H9 (cell line): Measurements from ENCODE around the gene PLXNA2. TPM values are rescaled to one million over a fixed set of nuclear protein-coding genes. Genes with fewer than 3 reads are reported as not detected.

Experiments used
- DNase-seq: peaks from one replicate; pipeline ENCODE4 v3.0.0-alpha.2; 2017
- H2AFZ ChIP-seq: one replicate; pipeline ENCODE4 v1.6.1; 2013; ENCODE audit warnings: mild to moderate bottlenecking, low read length, control low read depth, moderate library complexity
- H2AK5ac ChIP-seq: 2 replicates; pipeline ENCODE4 v1.6.1; 2013; ENCODE audit warnings: low read length, control low read depth, mixed read lengths; ENCODE audit not compliant: insufficient read length
- H2BK120ac ChIP-seq: one replicate; pipeline ENCODE4 v1.6.1; 2013; ENCODE audit warnings: low read depth, mild to moderate bottlenecking, low read length, control low read depth, inconsistent platforms; ENCODE audit not compliant: poor library complexity, severe bottlenecking
- H2BK12ac ChIP-seq: 2 replicates; pipeline ENCODE4 v1.6.1; 2013; ENCODE audit warnings: low read length, control low read depth, mixed read lengths, low read depth; ENCODE audit not compliant: insufficient read length
- H2BK15ac ChIP-seq: 2 replicates; pipeline ENCODE4 v1.6.1; 2013; ENCODE audit warnings: low read depth, low read length, control low read depth
- H2BK20ac ChIP-seq: one replicate; pipeline ENCODE4 v1.6.1; 2013; ENCODE audit warnings: low read depth, mild to moderate bottlenecking, low read length, control low read depth, inconsistent platforms; ENCODE audit not compliant: poor library complexity, severe bottlenecking
- H2BK5ac ChIP-seq: 2 replicates; pipeline ENCODE4 v1.6.1; 2013; ENCODE audit warnings: low read length, control low read depth, mixed read lengths; ENCODE audit not compliant: insufficient read length
- H3K14ac ChIP-seq: 2 replicates; pipeline ENCODE4 v1.6.1; 2013; ENCODE audit warnings: low read length, control low read depth; ENCODE audit not compliant: insufficient read depth
- H3K18ac ChIP-seq: 2 replicates; pipeline ENCODE4 v1.6.1; 2013; ENCODE audit warnings: low read depth, mild to moderate bottlenecking, mixed read lengths, low read length, control low read depth; ENCODE audit not compliant: insufficient read length
- H3K23ac ChIP-seq: 2 replicates; pipeline ENCODE4 v1.6.1; 2013; ENCODE audit warnings: low read length, control low read depth, mixed read lengths, low read depth; ENCODE audit not compliant: insufficient read length
- H3K23me2 ChIP-seq: 2 replicates; pipeline ENCODE4 v1.6.1; 2013; ENCODE audit warnings: low read depth, mild to moderate bottlenecking, mixed read lengths, low read length, control low read depth; ENCODE audit not compliant: insufficient read length, poor library complexity, severe bottlenecking
- H3K27ac ChIP-seq: 2 replicates; pipeline ENCODE4 v1.5.1; 2013; ENCODE audit warnings: low read length, control low read depth, mixed read lengths, low read depth; ENCODE audit not compliant: insufficient read length
- H3K27me3 ChIP-seq: 2 replicates; pipeline ENCODE4 v1.6.1; 2013; ENCODE audit warnings: low read length, control low read depth, inconsistent platforms; ENCODE audit not compliant: insufficient read depth
- H3K4ac ChIP-seq: 2 replicates; pipeline ENCODE4 v1.6.1; 2013; ENCODE audit warnings: low read depth, mild to moderate bottlenecking, control low read depth, inconsistent platforms, low read length, moderate library complexity
- H3K4me1 ChIP-seq: 2 replicates; pipeline ENCODE4 v1.6.1; 2013; ENCODE audit warnings: low read length, control low read depth, inconsistent platforms; ENCODE audit not compliant: insufficient read depth
- H3K4me2 ChIP-seq: 2 replicates; pipeline ENCODE4 v1.6.1; 2013; ENCODE audit warnings: low read length, control low read depth, mixed read lengths; ENCODE audit not compliant: insufficient read length, insufficient read depth
- H3K56ac ChIP-seq: 2 replicates; pipeline ENCODE4 v1.6.1; 2013; ENCODE audit warnings: low read depth, mild to moderate bottlenecking, mixed read lengths, low read length, control low read depth; ENCODE audit not compliant: insufficient read length
- H3K79me1 ChIP-seq: 2 replicates; pipeline ENCODE4 v1.6.1; 2013; ENCODE audit warnings: low read depth, mild to moderate bottlenecking, moderate library complexity, low read length, control low read depth, inconsistent platforms; ENCODE audit not compliant: insufficient read depth, poor library complexity, severe bottlenecking
- H3K79me2 ChIP-seq: 2 replicates; pipeline ENCODE4 v1.6.1; 2013; ENCODE audit warnings: low read length, control low read depth, inconsistent platforms; ENCODE audit not compliant: insufficient read depth
- H3K9ac ChIP-seq: 2 replicates; pipeline ENCODE4 v1.6.1; 2013; ENCODE audit warnings: low read length, control low read depth, mixed read lengths; ENCODE audit not compliant: insufficient read length; ENCODE audit errors: extremely low read depth
- H3K9me3 ChIP-seq: one replicate; pipeline ENCODE4 v1.6.1; 2013; ENCODE audit warnings: low read depth, low read length, inconsistent platforms; ENCODE audit not compliant: control insufficient read depth
- H3T11ph ChIP-seq: one replicate; pipeline ENCODE4 v1.6.1; 2013; ENCODE audit warnings: mild to moderate bottlenecking, low read length, control low read depth, inconsistent platforms
- H4K20me1 ChIP-seq: one replicate; pipeline ENCODE4 v1.6.1; 2013; ENCODE audit not compliant: control insufficient read depth, insufficient read length, insufficient read depth
- H4K5ac ChIP-seq: 2 replicates; pipeline ENCODE4 v1.6.1; 2013; ENCODE audit warnings: low read depth, mild to moderate bottlenecking, mixed read lengths, low read length, control low read depth; ENCODE audit not compliant: insufficient read length
- H4K8ac ChIP-seq: replicated peaks from 2 replicates; pipeline ENCODE4 v1.6.1; 2013; ENCODE audit warnings: low read length, control low read depth, mixed read lengths, low read depth; ENCODE audit not compliant: insufficient read length
- H4K91ac ChIP-seq: 2 replicates; pipeline ENCODE4 v1.6.1; 2013; ENCODE audit warnings: low read depth, mild to moderate bottlenecking, moderate library complexity, mixed read lengths, low read length, control low read depth; ENCODE audit not compliant: insufficient read length
- H3K27ac Mint-ChIP-seq, 3 experiments: 2 replicates in 2 of 3; 3 replicates in 1 of 3; pipeline ENCODE4 v1.8.0; 2020 to 2021; ENCODE audit warnings: mixed read lengths in 3 of 3, mild to moderate bottlenecking in 1 of 3, moderate library complexity in 1 of 3
- H3K27me3 Mint-ChIP-seq: 2 replicates; pipeline ENCODE4 v1.8.0; 2021; ENCODE audit warnings: low read depth, mild to moderate bottlenecking, moderate library complexity, mixed read lengths
- H3K36me3 Mint-ChIP-seq, 3 experiments: 2 replicates in 2 of 3; 3 replicates in 1 of 3; pipeline ENCODE4 v1.8.0; 2020 to 2021; ENCODE audit warnings: low read depth in 3 of 3, mixed read lengths in 3 of 3; ENCODE audit not compliant: insufficient read depth in 1 of 3
- H3K4me1 Mint-ChIP-seq, 2 experiments: 2 replicates each; pipeline ENCODE4 v1.8.0; 2020; ENCODE audit warnings: mixed read lengths in 2 of 2
- H3K4me3 Mint-ChIP-seq, 2 experiments: 2 replicates in 1 of 2; 3 replicates in 1 of 2; pipeline ENCODE4 v1.8.0; 2020 to 2021; ENCODE audit warnings: mild to moderate bottlenecking in 2 of 2, mixed read lengths in 2 of 2, moderate library complexity in 1 of 2
- H3K9me3 Mint-ChIP-seq, 2 experiments: 2 replicates in 1 of 2; 3 replicates in 1 of 2; pipeline ENCODE4 v1.8.0; 2020; ENCODE audit warnings: mild to moderate bottlenecking in 2 of 2, mixed read lengths in 2 of 2, moderate library complexity in 1 of 2
- CTCF ChIP-seq: fragments of 200-600 bp; sonication (generic); conservative IDR thresholded peaks from 3 replicates; pipeline ENCODE4 v1.8.0; 2021; ENCODE audit warnings: antibody characterized with exemption, mild to moderate bottlenecking
- WGBS: extraction: QIAGEN DNeasy Blood & Tissue Kit; methylation state at CpG from one replicate; pipeline ENCODE4 v1.1.7; 2013; ENCODE audit warnings: missing lambda C conversion rate, low lambda C conversion rate, mixed read lengths; ENCODE audit not compliant: insufficient read length; ENCODE audit errors: extremely low coverage; 5-methylcytosine and 5-hydroxymethylcytosine counted together
- total RNA-seq: library from RNA; stranded (reverse); gene quantifications from 2 replicates; pipeline ENCODE4 v1.2.1, GENCODE V29; 2021

The PLXNA2 gene
- total RNA-seq, 1 experiment from 2014 or later, result 0.57 TPM

- no peak for DNase-seq
Observed at GRCh38 chr1:208002078-208002477, 242.1 kb downstream of the PLXNA2 start.

More at GRCh38 chr1:208002078-208002477, 242.1 kb downstream of the PLXNA2 start:
- Histone ChIP-seq H2BK20ac (no peak overlapping the region), H3T11ph (no peak overlapping the region), H3K9ac (no peak overlapping the region), H3K18ac (no peak overlapping the region), H2BK5ac (no peak overlapping the region), H3K23ac (no peak overlapping the region), H4K20me1 (peaks cover 2% of the 10 kb centered on the region), H2BK15ac (no peak overlapping the region), H3K14ac (no peak overlapping the region), H3K56ac (no peak overlapping the region), H3K79me2 (no peaks in the 10 kb centered on the region), H2BK120ac (no peak overlapping the region), H3K79me1 (no peaks in the 10 kb centered on the region), H3K9me3 (no peaks in the 10 kb centered on the region), H2AK5ac (no peak overlapping the region), H3K27me3 (no peaks in the 10 kb centered on the region), H3K4ac (no peak overlapping the region), H4K5ac (no peak overlapping the region), H3K4me2 (no peak overlapping the region), H2AFZ (no peak overlapping the region), H3K4me1 (peaks cover 2% of the 10 kb centered on the region; the same call in 1 of the 2 replicates), H4K8ac (no peak overlapping the region), H4K91ac (no peak overlapping the region), H3K23me2 (no peaks in the 10 kb centered on the region), H3K27ac (no peak overlapping the region), H2BK12ac (no peak overlapping the region)
- peaks cover 4% of the 10 kb centered on the region in 2 experiments; a peak in 3 of 5 replicates for H3K9me3 Mint-ChIP-seq
- peaks cover 17% of the 10 kb centered on the region in 2 experiments for H3K4me1 Mint-ChIP-seq
- no peak for TF ChIP-seq CTCF
- peaks cover 10% of the 10 kb centered on the region for H3K27me3 Mint-ChIP-seq
- no peak overlapping the region for H3K4me3 Mint-ChIP-seq
- H3K36me3 Mint-ChIP-seq, result peaks cover 0 to 4% (median 0%) of the 10 kb centered on the region in 3 experiments; a peak in 1 of 7 replicates
- WGBS, result no CpG with 5 or more reads among the region's 6 CpGs
- H3K27ac Mint-ChIP-seq, result no peak overlapping the region
